Skin of body (tissue), 2 donors: Measurements from ENCODE around the gene SCRN2. TPM values are rescaled to one million over a fixed set of nuclear protein-coding genes. Genes with fewer than 3 reads are reported as not detected.

Source experiments
- DNase-seq: peaks from one replicate; lab custom pipeline; 2025; lab: John Stamatoyannopoulos, UW
- total RNA-seq: library from RNA; depleted of rRNA; stranded (reverse); fragments of >200 nt; gene quantifications from one replicate; pipeline ENCODE4 v1.2.3, GENCODE V29; 2014

Gene SCRN2
- total RNA-seq, 1 donor from 2014 or later: 40.1 TPM

DNA sequence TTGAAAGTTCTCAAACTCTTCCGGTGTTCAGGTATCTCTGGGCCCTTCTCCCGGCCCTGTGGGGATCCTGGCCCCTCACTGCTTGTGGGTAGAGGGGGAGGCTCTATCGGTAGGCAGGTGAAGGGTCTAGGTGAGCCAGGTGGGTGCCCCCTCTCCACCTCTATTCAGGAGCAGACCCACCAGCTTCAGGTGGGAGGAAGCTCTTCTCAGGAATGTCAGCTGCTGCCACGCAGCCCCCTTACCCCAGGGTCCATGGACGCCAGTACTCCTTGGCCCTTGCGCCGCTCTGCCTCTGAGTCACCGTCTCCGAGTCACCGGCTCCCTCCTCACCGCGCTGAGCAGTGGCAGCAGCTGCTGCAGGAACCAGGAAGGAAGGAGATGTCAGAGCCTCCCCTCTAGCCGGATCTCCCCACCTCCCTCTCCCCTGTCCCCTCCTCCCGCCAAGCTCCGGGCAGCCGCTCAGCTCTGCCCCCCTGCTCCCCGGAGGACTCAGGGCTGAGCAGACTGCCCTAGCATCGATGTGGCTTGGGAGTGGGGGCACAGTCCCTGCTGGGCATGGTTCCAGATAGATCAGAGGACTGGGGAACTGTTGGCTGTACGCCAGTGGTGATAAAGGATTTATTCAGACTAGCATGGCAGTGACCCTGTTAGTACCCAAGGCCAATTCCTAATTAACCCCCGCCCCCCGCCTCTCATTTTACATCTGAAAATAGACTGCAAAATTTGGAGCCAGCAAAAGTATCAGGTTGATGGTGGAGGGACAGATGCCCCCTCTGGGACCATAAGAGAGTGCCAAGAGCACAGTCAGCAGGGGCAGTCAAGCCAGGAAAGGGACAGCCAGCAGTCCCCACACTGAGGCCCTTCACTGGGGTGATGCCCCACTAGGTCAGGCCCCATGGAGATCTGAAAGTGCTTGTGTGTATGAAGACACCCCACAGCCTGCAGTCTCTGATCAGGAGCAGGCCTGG lies 19.4 kb downstream of the SCRN2 start, which contains the start of gene OSBPL7:
Gene OSBPL7, minus strand, starts transcription at position 371 of the 968 bp plus-strand sequence. CDS start 1,516 bp downstream, outside the sequence.
- DNase-seq: peak; percentile 54

DNA sequence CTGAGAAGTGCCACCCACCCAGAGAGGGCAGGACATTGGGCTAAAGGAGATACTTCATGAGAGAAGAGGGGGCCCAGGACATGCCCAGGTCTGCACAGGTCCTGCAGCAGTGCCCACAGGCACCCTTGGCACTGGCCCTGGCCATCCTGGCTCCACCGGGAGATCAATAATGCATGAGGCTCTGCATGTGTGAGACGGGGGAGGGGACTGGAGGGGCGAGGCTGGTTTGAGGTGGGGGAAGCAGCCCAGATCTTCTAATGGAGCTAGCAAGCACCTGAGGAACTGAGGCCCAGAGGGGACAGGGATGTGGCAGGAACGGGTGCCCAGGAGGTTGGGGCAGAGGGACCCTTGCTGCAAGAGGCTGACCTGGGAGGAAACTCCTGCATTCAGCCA lies 20.0 kb downstream of the SCRN2 start:
- no peak for DNase-seq

DNA sequence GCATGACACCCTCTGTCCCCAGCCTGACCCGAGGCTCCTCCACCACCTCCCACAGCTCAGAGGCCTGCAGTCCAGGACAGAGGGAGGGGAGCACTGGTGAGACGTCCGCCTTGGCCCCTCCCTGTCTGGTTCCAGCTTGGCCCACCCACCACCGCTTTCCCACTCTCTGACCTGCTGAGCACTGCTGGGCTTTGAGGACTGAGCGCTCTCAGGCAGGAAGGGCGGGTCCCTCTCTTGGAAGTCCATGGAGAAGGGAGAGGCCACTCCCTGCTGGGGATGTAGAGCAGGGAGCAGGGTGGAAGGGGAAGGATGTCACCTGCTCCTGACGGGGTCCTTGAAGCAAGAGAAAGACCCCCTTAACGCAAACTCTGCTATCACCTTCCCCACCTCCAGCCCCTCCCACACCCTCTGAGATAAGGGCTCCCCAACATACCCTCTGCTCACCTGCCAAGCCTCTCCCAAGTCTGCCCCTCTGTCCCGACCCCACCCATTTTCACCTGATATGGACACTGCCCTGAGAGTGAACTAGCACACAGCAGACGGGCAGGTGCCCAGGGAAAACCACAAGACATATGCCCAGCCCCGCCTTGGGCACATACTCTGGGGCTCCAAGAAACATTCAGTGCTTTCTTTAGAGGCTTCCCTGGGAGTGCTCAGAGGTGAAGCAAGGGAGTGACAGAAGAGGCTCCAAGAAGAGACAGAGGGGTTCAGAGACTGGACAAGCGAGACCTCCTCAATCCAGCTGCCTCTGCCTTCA lies 20.9 kb downstream of the SCRN2 start:
- no peak for DNase-seq

DNA sequence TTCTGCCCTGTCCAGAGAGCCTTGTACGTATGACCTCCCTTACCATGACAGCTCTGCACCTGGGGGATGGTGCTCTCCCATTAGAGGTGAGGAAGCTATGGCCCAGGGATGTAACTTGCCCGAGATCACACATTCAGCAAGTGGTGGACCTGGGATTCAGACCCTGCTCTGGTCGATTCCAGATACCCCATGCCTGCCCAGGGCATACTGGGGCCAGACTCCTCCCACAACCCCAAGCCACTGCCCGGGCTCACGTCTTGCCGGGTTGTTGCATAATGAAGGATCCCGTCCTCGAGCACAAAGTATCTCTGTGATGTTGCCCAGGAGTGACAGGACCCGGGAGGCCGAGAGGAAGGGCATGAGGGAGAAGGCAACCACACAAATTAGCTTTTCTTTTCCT lies 21.6 kb downstream of the SCRN2 start:
- DNase-seq: no peak

DNA sequence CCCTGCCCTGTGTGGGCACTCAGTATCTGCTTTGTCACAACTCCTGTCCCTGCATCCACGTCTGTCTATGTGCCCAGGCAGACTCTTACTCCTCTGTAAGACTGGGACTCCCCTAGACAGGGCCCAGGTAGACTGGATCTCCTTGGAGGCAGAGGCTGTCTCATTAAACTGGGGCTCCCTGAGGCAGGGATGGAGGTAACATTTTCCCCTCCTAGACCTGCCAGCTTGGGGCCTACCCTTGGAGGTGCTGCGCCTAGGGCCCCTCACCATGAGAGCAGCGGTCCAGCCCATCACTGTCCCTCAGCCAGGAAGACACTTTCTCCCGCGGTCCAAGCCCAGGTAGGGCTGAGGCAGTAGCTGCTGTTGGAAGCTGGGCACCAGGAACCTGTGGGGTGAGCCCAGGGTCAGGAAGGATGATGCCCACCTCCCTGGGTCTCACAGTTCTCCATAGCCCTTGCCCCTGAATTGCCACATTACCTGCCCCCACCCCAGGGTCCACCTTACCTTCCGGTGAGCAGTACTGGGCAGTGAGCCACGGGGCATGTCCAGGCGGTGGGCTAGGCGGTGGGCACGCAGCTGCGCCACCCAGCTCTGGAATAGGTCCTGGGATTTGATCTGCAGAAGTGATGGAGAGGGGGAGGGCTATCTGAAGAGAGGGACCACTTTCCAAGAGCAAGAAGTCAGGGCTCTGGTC lies 22.9 kb downstream of the SCRN2 start:
- DNase-seq: no peak

DNA sequence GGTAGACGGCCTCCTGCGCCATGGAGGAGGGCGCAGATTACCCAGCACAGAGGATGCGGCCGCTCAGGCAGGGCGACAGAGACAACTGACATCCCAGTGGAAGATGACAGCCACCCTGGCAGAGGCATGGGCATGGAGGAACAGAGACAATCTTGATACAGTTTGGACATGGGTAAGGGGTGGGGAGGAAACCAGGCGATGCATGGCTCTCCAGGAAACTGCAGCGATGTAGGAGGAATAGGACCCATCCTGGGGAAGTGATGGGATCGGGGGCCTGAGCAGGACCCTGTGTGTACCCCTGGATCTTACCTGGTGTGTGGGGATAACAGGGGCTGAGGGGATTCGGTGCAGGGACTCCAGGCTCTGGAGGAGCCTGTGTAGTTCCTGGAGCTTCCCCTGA lies 24.1 kb downstream of the SCRN2 start:
- no peak for DNase-seq

DNA sequence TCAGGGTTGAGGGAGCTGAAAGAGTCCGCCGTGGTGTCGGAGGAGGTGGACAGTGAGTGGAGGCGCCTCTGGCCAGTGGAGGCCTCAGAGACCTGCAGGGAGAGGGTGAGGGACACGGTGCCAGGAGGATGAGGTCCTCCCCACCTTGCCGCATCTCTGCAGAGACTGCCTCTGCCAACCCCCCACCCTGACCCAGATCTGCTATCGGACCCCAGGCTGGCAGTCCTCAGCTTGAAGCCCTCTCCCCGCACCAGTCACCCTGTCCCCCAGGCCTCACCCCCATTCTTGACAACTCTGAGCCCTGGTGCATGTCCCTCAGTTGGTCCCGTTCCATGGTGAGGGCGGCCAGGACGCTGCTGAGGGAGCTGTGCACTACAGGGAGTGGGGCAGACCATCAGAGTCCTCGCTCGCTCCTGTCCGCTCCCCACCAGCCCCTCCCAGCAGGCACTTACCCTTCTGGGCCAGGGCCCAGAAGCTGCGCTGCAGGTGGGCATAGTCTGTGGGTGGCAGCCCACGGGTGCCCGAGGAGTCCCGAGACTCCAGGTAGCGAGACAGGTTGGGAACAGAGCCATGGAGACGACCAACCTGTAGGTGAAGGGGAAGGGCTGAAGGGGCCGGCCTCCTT lies 24.9 kb downstream of the SCRN2 start:
- no peak for DNase-seq

DNA sequence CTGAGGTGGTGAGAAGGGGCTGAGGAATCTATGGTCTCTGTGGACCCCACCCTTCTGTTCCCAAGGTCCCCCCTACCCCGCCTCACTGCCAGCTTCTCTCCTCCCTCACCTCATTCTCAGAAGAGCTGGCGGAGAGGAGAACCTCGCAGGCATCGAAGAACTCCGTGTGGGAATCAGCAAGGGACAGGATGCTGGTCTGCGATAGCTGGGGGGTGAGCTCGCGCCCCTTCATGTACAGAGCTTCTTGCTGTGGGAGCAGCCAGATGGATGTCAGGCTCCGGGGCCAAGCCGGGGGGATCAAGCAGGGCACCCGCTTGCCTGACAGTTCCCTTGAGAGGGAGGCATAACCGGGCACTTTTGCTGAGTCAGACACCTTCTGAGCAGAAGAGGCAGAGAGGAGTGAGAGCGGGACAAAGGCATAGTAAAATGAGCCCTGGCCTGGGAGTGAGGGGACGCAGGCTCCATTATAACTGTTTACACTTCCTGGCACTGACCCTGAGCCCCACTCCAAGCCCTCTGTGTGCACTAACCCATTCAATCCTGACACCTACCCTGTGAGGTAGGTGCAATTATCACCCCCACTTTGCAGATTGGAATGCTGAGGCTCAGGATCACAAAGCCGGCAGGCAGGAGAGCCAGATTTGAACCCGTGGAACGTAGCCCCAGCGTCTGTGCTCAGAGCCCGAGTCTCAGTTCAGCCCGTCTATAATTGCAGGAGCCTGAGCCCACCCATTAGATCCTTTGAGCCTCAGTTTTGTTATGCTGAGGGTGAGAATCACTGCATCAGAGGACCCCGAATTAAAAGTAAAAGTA lies 25.8 kb downstream of the SCRN2 start:
- DNase-seq: no peak

DNA sequence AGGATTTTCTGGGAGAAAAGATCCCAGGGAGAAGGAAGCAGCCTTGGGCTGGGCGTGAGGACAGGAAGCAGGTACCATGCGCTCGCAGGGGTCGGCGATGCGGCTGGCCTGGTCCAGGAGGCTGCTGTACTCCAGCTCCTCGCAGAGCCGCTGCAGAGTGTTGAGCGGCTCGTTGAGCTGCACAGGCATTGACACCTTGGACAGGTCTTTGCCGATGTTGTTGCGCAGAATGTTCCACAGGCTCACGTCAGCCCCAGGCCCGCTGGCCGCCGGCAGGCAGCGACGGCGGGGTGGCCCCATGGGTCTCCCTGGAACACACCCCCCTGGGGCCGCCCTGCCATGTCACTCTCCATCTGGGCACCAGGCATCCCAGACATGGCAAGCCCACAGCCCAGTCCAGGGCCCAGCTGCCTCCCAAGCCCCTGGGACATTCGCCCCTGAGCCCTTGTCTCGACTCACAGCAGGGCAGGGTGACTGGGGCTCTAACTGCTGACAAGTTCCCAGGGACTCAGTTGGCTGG lies 27.5 kb downstream of the SCRN2 start:
- DNase-seq: no peak

DNA sequence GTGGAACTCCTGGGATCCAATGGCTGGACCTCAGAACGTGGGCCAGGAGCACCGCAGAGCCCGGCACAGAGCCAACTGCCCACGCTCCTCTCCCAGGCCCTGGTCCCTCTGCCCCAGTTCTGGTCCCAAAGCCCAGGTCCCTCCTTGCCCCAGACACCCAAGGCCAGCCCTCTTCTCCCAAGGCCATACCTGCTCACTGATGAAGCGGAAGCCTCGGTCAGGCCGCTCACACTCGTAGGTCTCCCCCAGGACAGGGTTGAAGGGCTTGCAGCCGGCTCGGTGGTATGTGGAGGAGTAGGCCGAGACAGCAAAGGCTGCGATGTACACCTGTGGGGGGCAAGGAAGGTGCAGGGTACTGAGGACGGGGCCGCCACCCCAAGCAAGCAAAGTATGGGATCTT lies 28.0 kb downstream of the SCRN2 start:
- no peak for DNase-seq

DNA sequence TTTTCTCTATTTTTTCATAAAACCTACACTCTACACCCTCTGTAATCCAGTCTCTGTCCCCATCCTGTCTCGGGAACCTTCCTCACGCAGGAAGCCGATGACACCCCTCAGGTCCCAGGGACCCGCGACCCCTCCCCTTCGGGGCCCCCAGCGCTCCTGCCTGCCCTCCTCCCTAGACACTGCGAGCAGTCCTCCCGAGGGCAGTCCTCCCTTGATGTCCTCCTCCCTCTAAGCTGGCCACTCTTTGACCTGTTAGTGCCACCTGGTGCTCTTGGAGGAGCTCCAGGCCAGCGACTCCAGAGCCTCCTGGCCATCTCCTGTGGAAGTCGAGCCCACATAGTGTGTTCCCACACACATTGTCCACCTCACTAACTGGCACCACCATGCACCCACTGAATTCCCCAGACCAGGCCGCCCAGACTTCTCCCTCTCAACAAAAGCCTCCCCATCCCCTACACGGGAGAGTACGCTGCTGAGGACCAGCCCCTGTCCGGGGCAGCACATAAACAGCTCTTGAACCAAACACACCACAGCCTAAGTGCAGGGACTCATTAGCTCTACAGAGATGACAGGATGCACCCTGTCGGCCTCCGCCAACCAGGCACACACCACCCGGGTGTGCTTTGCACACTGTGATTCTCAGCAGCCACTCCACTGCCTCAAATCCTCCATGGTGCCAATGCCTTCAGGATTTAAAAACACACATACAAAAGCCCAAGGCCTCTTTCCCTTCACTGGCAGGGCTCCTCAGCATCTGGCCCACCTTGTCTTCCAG lies 28.7 kb downstream of the SCRN2 start:
- no peak for DNase-seq

DNA sequence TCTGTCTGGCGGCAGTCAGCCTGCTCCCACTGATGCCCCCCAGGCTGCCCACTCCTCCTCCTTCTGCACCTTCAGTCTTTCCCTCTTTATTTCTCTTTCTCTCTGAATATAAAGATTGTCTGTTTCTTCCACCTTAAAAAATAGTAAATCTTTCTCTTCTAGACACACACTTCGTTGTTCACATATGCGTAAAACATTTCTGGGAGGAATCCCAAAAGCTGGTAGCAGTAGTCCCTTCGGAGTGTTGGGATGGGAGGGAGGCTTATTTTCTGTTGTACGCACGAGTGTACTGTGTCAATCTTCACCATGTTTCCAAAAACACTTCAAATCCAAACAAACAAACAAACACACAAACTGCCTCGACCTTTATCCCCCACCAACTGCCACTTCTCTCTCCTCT lies 29.4 kb downstream of the SCRN2 start:
- peak; percentile 12 for DNase-seq

DNA sequence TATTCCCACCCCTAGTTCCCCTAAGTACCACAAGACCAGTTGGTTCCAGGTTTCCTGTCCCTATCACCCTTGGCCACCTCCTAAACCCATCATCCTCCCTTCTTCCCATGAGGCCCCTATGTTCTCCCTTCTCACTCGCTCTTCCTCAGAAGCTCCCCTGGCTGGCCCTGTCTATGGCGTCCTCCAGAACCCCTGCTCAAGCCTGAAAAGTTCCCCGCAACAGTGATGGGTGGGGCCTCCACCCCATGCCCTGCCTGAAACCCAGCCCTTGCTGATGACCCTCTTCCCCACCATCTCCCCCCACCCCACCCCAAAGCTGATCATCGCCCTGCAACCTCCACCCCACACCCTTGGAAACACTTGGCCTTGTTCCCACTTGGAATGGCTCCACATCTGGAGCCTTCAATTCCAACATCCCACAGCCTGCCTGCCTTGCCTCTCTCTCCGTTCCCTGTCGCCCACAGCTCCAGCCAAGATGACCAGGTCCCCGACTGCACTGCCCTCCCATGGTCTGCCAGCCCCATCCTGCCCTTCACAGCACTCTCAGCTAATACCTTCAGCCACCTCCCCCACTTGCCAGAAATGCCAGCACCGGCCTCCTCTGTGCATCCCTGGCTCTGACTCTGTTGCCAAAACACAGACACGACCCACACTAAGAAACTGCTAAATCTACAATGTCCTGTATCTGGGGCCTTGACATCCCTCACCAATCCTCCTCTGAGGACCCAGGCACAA lies 30.0 kb downstream of the SCRN2 start:
- no peak for DNase-seq

DNA sequence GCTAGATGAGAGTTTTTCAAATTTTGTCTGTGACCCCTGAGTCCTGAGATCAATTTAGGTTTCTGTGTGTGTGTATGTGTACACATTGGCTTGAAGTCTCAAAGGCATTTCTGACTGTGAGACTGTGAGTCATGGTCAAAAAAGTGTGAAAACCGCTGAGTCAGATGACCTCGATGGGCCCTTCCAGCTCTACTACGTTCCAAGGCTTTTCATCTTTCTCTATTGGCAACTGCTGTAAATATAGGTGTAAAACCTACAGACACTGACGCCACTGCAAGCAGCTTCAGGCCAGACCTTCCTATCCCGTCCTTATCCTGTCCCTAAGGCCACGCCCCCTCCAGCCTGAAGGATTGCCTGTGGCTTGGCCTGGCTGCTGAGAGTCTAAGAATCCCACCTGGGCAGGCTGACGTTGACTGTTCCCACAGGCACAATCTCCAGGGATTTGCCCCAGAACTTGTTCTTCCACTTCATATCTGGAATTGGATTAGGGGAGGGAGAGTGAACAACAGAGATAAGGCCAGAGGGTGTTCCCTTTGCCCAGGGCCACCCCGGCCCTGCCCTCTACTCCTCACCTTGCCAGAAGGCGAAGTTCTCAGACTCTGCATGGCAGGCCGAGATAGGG lies 30.8 kb downstream of the SCRN2 start:
- DNase-seq: no peak

DNA sequence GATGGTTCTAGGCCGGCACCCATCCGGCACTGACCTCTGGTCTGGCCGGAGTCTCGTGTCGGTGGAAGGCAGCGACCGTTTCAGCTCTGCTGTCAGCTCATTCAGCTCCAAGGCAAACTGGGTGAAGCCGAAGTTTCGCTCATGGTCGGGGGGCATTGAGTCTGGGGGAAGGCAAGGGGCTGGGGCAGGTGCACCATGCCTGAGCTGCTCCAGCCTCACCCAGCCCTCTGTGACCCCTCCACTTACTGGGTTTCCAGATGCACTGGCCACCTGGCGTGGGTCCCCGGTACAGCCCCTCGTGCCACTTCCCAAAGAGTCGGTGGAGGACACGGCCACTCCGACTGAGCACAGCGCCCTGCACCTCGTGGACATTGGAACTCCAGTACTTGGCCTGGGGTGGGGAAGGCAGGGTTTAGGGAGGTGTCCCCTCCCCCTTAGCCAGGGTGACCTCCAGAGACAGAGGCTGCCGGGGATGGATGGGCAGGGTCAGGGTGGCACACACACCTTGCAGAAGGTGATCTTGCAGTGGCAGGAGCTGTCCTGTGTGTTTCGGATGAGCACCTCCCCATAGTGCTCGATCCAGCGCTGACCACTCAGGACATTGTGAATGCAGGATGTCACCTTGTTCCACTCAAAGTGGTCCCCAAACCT lies 32.1 kb downstream of the SCRN2 start:
- no peak for DNase-seq

DNA sequence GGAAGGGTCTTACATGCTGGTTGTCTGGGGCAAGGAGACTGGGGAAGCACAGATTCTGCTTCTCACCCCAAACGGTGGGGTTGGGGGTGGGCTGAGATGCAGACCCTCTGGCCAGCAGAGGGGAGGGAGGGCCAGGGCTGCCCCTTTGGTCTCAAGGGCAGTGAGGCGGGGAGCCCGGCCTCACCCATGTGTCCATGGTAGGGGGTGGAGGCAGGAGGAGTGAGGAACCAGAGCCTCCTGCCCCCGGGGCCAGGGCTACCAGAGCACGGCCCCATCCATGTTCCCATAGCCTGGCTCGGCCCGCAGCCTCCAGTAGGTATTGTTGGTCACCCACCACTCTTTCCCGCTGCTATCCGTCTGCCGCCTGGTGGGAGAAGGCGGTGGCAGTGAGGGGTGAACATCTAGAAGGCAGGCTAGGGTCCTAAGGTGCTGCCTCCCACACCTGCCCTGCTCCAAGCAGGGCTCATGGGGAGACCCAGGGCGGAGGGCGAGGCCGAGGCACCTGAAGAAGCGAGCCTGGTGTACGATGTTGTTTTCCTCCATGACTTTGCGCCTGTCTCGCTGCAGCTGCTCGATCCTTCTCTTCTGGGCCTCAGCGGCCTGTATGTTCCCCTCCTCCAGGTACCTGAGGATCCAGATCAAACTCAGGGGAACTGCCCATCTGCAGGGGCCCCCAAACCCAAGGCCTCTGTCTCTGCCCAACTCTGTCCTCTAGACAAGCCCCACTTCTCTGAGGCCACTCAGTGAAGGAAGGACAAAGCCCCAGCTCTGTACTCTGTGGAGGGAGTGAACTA lies 32.8 kb downstream of the SCRN2 start:
- DNase-seq: no peak

DNA sequence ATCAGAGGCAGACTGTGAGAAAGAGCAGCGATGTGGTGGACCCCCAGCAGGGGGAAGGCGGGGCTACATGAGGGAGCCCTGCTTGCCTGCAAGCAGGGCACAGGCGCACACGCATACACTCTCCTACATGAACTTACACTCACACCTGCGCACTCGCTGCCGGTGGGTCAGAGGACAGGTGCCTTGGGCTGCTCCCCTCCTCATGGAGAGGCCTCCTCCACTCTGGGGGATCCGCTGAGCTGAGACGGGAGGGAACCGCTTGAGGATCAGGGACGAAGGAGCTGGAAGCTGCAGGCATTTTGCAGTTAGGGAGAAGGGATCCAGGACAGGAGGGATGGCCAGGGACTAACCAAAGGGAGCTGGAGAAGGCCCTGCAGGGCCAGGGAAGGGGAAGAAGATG lies 33.7 kb downstream of the SCRN2 start:
- no peak for DNase-seq
